ENCODE results near the gene SLC27A6.

SLC27A6 gene

DNA sequence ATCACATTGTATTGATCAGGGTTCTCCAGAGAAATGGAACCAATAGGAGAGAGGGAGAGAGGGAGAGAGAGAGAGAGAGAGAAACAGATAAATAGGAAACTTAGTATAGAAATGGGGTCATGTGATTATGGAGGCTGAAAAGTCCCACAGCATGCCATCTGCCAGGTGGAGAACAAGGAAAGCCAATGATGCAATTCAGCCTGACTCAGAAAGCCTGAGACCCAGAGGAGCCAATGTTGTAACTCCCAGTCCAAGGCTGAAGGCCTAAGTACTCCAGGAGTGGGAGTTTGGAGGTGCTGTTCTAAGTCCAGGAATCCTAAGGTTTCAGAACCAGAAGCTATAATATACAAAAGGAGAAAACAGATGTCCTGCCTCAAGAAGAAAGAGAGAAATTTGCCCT is 80.9 kb downstream of the SLC27A6 start:
- Histone ChIP-seq H3K4me3 (no peak overlapping the region), H3K27ac (no peak overlapping the region)
- TF ChIP-seq, protein P1, sequence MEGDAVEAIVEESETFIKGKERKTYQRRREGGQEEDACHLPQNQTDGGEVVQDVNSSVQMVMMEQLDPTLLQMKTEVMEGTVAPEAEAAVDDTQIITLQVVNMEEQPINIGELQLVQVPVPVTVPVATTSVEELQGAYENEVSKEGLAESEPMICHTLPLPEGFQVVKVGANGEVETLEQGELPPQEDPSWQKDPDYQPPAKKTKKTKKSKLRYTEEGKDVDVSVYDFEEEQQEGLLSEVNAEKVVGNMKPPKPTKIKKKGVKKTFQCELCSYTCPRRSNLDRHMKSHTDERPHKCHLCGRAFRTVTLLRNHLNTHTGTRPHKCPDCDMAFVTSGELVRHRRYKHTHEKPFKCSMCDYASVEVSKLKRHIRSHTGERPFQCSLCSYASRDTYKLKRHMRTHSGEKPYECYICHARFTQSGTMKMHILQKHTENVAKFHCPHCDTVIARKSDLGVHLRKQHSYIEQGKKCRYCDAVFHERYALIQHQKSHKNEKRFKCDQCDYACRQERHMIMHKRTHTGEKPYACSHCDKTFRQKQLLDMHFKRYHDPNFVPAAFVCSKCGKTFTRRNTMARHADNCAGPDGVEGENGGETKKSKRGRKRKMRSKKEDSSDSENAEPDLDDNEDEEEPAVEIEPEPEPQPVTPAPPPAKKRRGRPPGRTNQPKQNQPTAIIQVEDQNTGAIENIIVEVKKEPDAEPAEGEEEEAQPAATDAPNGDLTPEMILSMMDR (IDR thresholded peaks at IDR 0.05), result no peak
- no peak for DNase-seq (ENCODE audit: low spot score)

DNA sequence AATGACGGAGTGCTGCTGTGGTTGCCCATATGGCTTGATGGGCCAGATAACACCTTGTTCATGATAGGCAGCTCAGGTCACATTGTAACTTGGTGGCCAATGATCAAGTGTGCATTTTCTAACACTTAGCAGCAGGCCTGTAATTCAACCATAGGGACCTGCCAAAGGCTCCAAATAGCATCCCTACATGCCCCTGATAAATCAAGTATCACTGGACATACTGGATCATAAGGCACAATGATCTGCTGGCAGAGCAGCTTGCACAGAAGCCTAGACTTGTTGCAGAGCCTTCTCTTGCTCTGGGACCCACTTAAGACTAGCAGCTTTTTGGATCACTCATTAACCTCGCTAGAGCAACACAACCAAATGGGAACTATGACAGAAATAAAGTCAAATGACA is 83.2 kb downstream of the SLC27A6 start:
- DNase-seq (ENCODE audit: low spot score), result no peak
- no peak overlapping the region for H3K4me3 ChIP-seq
- no peak overlapping the region for H3K27ac ChIP-seq
- TF ChIP-seq, protein P1 (IDR thresholded peaks at IDR 0.05), result no peak

DNA sequence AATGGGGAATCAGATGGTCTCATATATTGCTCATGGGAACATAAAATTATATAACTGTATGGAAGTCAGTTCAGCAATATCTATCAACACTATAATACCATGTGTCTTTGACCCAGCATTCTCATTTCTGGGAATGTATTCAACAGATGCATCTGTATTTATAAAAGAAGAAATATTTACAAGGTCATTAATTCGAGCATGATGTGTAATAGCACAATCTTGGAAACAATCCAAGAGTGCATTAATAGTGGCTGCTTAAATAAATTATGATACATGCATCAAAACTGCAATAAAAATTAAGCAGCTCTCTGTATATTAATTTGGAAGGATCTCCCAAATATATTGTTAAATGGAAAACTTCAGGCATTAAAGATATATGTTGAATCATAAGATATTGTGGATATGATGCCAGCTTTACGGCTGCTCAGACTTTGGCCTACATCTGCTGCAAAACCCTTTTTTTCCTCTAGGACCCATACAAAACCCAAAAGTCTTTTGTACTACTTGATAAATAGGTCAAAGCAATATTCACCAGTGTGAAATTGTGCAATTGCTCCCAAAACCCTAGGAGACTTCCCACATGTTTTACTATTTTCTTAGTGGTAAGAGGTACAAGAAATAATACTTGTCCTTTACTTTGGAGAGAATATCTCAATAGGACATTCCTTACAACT is 84.0 kb downstream of the SLC27A6 start:
- TF ChIP-seq, protein P1 (IDR thresholded peaks at IDR 0.05), result no peak
- DNase-seq (ENCODE audit: low spot score), result no peak
- Histone ChIP-seq H3K27ac (no peak overlapping the region), H3K4me3 (no peak overlapping the region)

DNA sequence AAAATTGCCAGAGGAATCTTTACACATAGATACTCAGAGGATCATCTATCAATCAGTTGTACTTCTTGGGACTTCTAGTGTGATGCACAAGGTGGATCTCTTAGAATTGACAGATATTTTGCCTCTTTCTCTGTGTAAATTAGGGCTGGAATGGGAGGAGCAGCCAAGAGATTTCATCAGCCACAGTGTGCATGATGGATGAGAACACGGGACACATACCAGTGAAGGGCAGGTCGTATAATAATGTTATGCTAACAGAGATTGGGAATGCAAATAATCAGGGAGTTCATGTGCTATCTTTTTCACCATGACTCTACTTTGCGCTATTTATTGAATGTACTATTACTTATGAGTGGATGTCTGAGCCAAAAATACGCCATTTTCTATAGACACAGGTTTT is 86.0 kb downstream of the SLC27A6 start:
- no peak overlapping the region for H3K27ac ChIP-seq
- TF ChIP-seq, protein P1 (IDR thresholded peaks at IDR 0.05), result no peak
- DNase-seq (ENCODE audit: low spot score), result no peak
- no peak overlapping the region for H3K4me3 ChIP-seq

DNA sequence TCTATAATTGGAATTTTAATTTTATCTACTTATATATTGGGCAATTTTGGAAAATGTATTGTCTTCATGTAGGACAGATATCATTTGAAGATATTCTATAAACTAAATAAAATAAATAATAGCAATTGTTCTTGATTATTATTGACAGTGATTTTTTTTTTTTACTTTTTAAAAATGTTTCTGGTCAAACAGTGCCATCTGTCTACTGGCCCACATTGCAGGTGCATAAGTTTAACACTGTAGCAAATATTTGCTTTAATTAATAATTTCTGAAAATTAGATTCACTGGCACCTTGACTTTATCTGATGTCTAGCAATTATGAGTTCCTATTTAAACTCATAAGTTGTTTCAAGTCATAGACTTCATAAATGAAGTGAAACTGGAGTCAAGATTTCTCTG is 88.2 kb downstream of the SLC27A6 start:
- DNase-seq (ENCODE audit: low spot score), result no peak
- Histone ChIP-seq H3K4me3 (no peak overlapping the region), H3K27ac (no peak overlapping the region)
- TF ChIP-seq, protein P1 (IDR thresholded peaks at IDR 0.05), result no peak

DNA sequence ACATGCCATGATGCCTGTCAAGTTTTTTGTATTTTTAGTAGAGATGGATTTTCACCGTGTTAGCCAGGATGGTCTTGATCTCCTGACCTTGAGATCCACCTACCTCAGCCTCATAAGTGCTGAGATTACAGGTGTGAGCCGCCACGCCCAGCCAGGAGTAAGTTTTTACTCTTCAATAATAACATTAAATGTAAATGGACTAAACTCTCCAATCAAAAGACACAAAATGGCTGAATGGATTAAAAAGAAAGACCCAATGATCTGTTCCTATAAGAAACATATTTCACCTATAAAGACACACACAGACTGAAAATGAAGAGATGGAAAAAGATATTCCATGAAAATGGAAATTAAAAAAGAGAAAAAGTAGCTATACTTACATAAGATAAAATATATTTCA is 92.0 kb downstream of the SLC27A6 start:
- Histone ChIP-seq H3K27ac (no peak overlapping the region), H3K4me3 (no peak overlapping the region)
- TF ChIP-seq, protein P1 (IDR thresholded peaks at IDR 0.05), result no peak
- DNase-seq (ENCODE audit: low spot score), result no peak

DNA sequence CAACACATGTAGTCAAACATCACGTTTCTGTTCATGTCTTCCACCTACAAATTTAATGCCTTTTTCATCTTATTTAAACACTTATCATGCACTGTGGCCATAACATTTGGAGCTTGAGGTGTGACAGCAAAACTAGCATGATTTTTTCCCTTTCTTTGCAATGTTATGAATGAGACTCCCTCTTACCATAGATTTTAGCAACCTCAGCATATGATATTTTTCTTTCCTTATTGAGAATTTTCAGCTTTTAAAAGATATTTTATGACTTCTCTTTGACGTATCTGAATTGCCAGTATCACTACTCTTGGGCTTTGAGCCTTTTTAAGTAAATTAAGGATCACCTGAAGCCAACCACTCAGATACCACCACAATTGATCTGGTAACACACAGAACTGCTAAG is 96.6 kb downstream of the SLC27A6 start:
- TF ChIP-seq, protein P1 (IDR thresholded peaks at IDR 0.05), result no peak
- Histone ChIP-seq H3K4me3 (no peak overlapping the region), H3K27ac (no peak overlapping the region)
- DNase-seq (ENCODE audit: low spot score), result no peak

All from coronary artery (tissue), 2 donors.